GM12865 (cell line): ENCODE measurements around the gene VPS16.
A peak's percentile ranks its signal among the peaks of the same experiment; 100 is the strongest.

ENCODE experiments used
- DNase-seq: peaks from one replicate; pipeline ENCODE4 v3.0.0; 2010; ENCODE audit warnings: low read depth
- H3K4me3 ChIP-seq: 2 replicates; pipeline ENCODE4 v1.5.1; 2011; ENCODE audit warnings: mild to moderate bottlenecking, low read depth, low read length, control low read depth
- CTCF ChIP-seq: IDR thresholded peaks from 2 replicates; pipeline ENCODE4 v1.5.1; 2011; ENCODE audit warnings: low read length, control low read depth, low read depth, inconsistent platforms; ENCODE audit not compliant: insufficient read depth; ENCODE audit errors: missing control alignments

VPS16 gene

GRCh38 chr20:2816583-2817340 is 23.8 kb upstream of the VPS16 start:
- DNase-seq: peak; percentile 46

GRCh38 chr20:2817341-2817726 is 23.2 kb upstream of the VPS16 start:
- no peak overlapping the region for H3K4me3 ChIP-seq
- DNase-seq: no peak
- TF ChIP-seq CTCF: no peak

More at GRCh38 chr20:2816583-2817340, 23.8 kb upstream of the VPS16 start:
- no peak overlapping the region for H3K4me3 ChIP-seq
- peak; percentile 27 for TF ChIP-seq CTCF

GRCh38 chr20:2817891-2818595 is 22.5 kb upstream of the VPS16 start:
- no peak for TF ChIP-seq CTCF
- no peak for DNase-seq
- H3K4me3 ChIP-seq: no peak overlapping the region

GRCh38 chr20:2820084-2820895 is 20.3 kb upstream of the VPS16 start:
- H3K4me3 ChIP-seq: no peak overlapping the region
- DNase-seq: no peak
- no peak for TF ChIP-seq CTCF

GRCh38 chr20:2820896-2821869 is 19.4 kb upstream of the VPS16 start:
- no peak for DNase-seq
- no peak for TF ChIP-seq CTCF
- no peak overlapping the region for H3K4me3 ChIP-seq

- DNase-seq: peak; percentile 57
- TF ChIP-seq CTCF: no peak
- H3K4me3 ChIP-seq: no peak overlapping the region
Measured at GRCh38 chr20:2822073-2822472, 18.5 kb upstream of the VPS16 start.
